Neural progenitor cell (in vitro differentiated cells): ENCODE results near the gene DDO. TPM values are rescaled to one million over a fixed set of nuclear protein-coding genes. Genes with fewer than 3 reads are reported as not detected.
A peak's percentile ranks its signal among the peaks of the same experiment; 100 is the strongest.

ENCODE experiments used
- DNase-seq: peaks from one replicate; pipeline ENCODE4 v3.0.0-alpha.2; 2016; ENCODE audit warnings: low spot score
- H2AFZ ChIP-seq: fragments of 200-600 bp; sonication (generic); replicated peaks from 2 replicates; pipeline ENCODE4 v1.6.1; 2016; ENCODE audit warnings: antibody characterized with exemption
- H3F3A ChIP-seq: fragments of 200-600 bp; sonication (generic); 2 replicates; pipeline ENCODE4 v1.6.1; 2016; ENCODE audit warnings: antibody characterized with exemption, low read depth
- H3K27ac ChIP-seq: fragments of 200-600 bp; sonication (generic); 2 replicates; pipeline ENCODE4 v1.5.1; 2016; ENCODE audit warnings: mild to moderate bottlenecking
- H3K27me3 ChIP-seq: fragments of 200-600 bp; sonication (generic); 2 replicates; pipeline ENCODE4 v1.6.1; 2016; ENCODE audit warnings: mild to moderate bottlenecking, moderate library complexity
- H3K36me3 ChIP-seq: fragments of 200-600 bp; sonication (generic); 2 replicates; pipeline ENCODE4 v1.5.1; 2016
- H3K4me1 ChIP-seq: fragments of 200-600 bp; sonication (generic); 2 replicates; pipeline ENCODE4 v1.6.1; 2016; ENCODE audit warnings: mixed run types
- H3K4me2 ChIP-seq: fragments of 200-600 bp; sonication (generic); 2 replicates; pipeline ENCODE4 v1.6.1; 2016
- H3K4me3 ChIP-seq: fragments of 200-600 bp; sonication (generic); 2 replicates; pipeline ENCODE4 v1.5.1; 2016
- H3K79me2 ChIP-seq: fragments of 200-600 bp; sonication (generic); 2 replicates; pipeline ENCODE4 v1.6.1; 2016; ENCODE audit warnings: low read depth
- H3K9ac ChIP-seq: fragments of 200-600 bp; sonication (generic); 2 replicates; pipeline ENCODE4 v1.6.1; 2016
- H3K9me3 ChIP-seq: fragments of 200-600 bp; sonication (generic); 2 replicates; pipeline ENCODE4 v1.5.1; 2016; ENCODE audit warnings: low read depth
- H4K20me1 ChIP-seq: fragments of 200-600 bp; sonication (generic); 2 replicates; pipeline ENCODE4 v1.6.1; 2016; ENCODE audit warnings: low read depth
- H3K27ac Mint-ChIP-seq: 3 replicates; pipeline ENCODE4 v1.8.0; 2021; ENCODE audit warnings: mixed read lengths
- H3K27me3 Mint-ChIP-seq: 2 replicates; pipeline ENCODE4 v1.8.0; 2022; ENCODE audit warnings: low read depth, mild to moderate bottlenecking, inconsistent platforms, moderate library complexity, mixed read lengths; ENCODE audit not compliant: insufficient read depth
- H3K36me3 Mint-ChIP-seq: 3 replicates; pipeline ENCODE4 v1.8.0; 2021; ENCODE audit warnings: mixed read lengths
- H3K4me1 Mint-ChIP-seq: 3 replicates; pipeline ENCODE4 v1.8.0; 2021; ENCODE audit warnings: mixed read lengths
- H3K4me3 Mint-ChIP-seq: 3 replicates; pipeline ENCODE4 v1.8.0; 2021; ENCODE audit warnings: mild to moderate bottlenecking, moderate library complexity, mixed read lengths
- H3K9me3 Mint-ChIP-seq: 3 replicates; pipeline ENCODE4 v1.8.0; 2020; ENCODE audit warnings: mixed read lengths
- EZH2 ChIP-seq: fragments of 200-600 bp; sonication (generic); IDR thresholded peaks from 2 replicates; pipeline ENCODE4 v1.6.1; 2017; ENCODE audit warnings: antibody characterized with exemption, mild to moderate bottlenecking, moderate library complexity
- EZH2phosphoT487 ChIP-seq: fragments of 200-600 bp; sonication (generic); IDR thresholded peaks from 2 replicates; pipeline ENCODE4 v1.6.1; 2017; ENCODE audit warnings: antibody characterized with exemption
- total RNA-seq: library from RNA; depleted of rRNA; stranded (reverse); fragments of >200 nt; gene quantifications from 2 replicates; pipeline ENCODE4 v1.2.3, GENCODE V29; 2015; ENCODE audit warnings: low replicate concordance
- TF ChIP-seq, protein P1 (sequence below): fragments of 200-600 bp; sonication (generic); IDR thresholded peaks from 2 replicates; pipeline ENCODE4 v1.5.1; 2017; ENCODE audit warnings: antibody characterized with exemption, mild to moderate bottlenecking

The DDO gene
- total RNA-seq, 1 donor from 2014 or later, result not detected

DNA sequence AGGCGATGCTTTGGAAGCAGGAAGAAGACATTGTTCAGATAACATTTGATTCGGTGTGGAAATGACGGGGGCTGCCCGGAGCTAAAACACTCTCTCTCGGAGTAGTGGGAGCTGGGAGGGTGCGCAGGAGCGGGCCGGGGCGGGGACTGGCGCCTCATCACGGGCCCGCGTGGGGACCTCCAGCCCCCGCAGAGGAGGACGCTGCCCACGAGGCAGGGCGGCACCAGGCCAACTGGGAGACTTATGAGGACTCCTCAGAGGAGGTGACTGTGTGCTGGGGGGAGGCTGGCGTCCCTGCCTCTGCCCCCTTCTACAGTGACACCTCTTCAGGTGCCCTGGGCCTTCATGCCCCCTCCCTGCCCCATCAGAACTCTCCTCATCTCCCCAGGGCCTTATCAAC, 15.2 kb downstream of the DDO start:
- H3K4me2 ChIP-seq, result no peak overlapping the region
- H3K27ac ChIP-seq, result no peak overlapping the region
- no peaks in the 10 kb centered on the region for H3K27me3 ChIP-seq
- H3K36me3 ChIP-seq, result no peaks in the 10 kb centered on the region
- H3K4me1 ChIP-seq, result no peaks in the 10 kb centered on the region
- H3K36me3 Mint-ChIP-seq, result no peaks in the 10 kb centered on the region
- TF ChIP-seq, protein P1, sequence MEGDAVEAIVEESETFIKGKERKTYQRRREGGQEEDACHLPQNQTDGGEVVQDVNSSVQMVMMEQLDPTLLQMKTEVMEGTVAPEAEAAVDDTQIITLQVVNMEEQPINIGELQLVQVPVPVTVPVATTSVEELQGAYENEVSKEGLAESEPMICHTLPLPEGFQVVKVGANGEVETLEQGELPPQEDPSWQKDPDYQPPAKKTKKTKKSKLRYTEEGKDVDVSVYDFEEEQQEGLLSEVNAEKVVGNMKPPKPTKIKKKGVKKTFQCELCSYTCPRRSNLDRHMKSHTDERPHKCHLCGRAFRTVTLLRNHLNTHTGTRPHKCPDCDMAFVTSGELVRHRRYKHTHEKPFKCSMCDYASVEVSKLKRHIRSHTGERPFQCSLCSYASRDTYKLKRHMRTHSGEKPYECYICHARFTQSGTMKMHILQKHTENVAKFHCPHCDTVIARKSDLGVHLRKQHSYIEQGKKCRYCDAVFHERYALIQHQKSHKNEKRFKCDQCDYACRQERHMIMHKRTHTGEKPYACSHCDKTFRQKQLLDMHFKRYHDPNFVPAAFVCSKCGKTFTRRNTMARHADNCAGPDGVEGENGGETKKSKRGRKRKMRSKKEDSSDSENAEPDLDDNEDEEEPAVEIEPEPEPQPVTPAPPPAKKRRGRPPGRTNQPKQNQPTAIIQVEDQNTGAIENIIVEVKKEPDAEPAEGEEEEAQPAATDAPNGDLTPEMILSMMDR, result no peak
- TF ChIP-seq EZH2 (no peak), EZH2phosphoT487 (no peak)
- H2AFZ ChIP-seq, result no peak overlapping the region
- no peak overlapping the region for H3K4me3 ChIP-seq
- no peaks in the 10 kb centered on the region for H3K9me3 Mint-ChIP-seq
- no peaks in the 10 kb centered on the region for H4K20me1 ChIP-seq
- no peaks in the 10 kb centered on the region for H3K79me2 ChIP-seq
- no peak overlapping the region for H3K9ac ChIP-seq
- H3K9me3 ChIP-seq, result no peaks in the 10 kb centered on the region
- H3F3A ChIP-seq, result no peaks in the 10 kb centered on the region
- H3K27me3 Mint-ChIP-seq, result peaks cover 4% of the 10 kb centered on the region
- H3K4me3 Mint-ChIP-seq, result no peak overlapping the region
- peaks cover 3% of the 10 kb centered on the region for H3K4me1 Mint-ChIP-seq
- no peak for DNase-seq
- no peak overlapping the region for H3K27ac Mint-ChIP-seq

- H3K4me3 ChIP-seq, result no peak overlapping the region
- no peaks in the 10 kb centered on the region for H3K79me2 ChIP-seq
- H2AFZ ChIP-seq, result no peak overlapping the region
- no peak overlapping the region for H3K27ac ChIP-seq
- Mint-ChIP-seq H3K27ac (no peak overlapping the region), H3K27me3 (peaks cover 4% of the 10 kb centered on the region), H3K9me3 (no peaks in the 10 kb centered on the region), H3K4me3 (no peak overlapping the region), H3K4me1 (peaks cover 3% of the 10 kb centered on the region), H3K36me3 (no peaks in the 10 kb centered on the region)
- no peaks in the 10 kb centered on the region for H3F3A ChIP-seq
- H3K4me1 ChIP-seq, result no peaks in the 10 kb centered on the region
- H3K36me3 ChIP-seq, result no peaks in the 10 kb centered on the region
- no peak overlapping the region for H3K4me2 ChIP-seq
- no peaks in the 10 kb centered on the region for H3K27me3 ChIP-seq
- no peaks in the 10 kb centered on the region for H4K20me1 ChIP-seq
- DNase-seq, result no peak
- TF ChIP-seq, protein P1, result no peak
- no peak for TF ChIP-seq EZH2phosphoT487
- TF ChIP-seq EZH2, result no peak
- H3K9ac ChIP-seq, result no peak overlapping the region
- H3K9me3 ChIP-seq, result no peaks in the 10 kb centered on the region
Observed at GRCh38 chr6:110399219-110400071, 15.9 kb downstream of the DDO start.

DNA sequence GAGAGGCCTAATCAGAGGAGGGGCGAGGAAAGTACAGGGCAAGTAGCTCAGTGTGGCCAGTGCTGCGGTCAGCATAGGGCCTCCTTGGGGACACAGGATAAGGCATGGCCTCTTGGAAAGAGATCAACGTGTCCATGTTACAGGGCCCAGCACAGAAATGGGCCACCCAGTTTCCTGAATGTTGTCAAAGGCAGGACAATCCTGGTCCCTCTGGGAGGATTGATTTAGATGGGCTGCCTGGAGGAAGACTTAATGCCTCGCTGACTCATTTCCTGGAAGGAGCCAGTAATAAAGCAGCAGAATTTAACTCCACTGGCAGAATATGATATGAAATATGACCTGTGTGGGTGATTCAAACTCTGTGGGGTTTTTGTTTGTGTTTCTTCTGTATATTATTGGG, 16.6 kb downstream of the DDO start:
- Histone ChIP-seq H3K9ac (no peak overlapping the region), H3F3A (no peaks in the 10 kb centered on the region), H3K4me1 (no peaks in the 10 kb centered on the region), H3K27ac (no peak overlapping the region), H3K36me3 (no peaks in the 10 kb centered on the region), H3K9me3 (no peaks in the 10 kb centered on the region), H2AFZ (peak overlapping the region; percentile 34), H3K79me2 (no peaks in the 10 kb centered on the region), H3K4me3 (no peak overlapping the region), H4K20me1 (no peaks in the 10 kb centered on the region), H3K4me2 (no peak overlapping the region), H3K27me3 (no peaks in the 10 kb centered on the region)
- Mint-ChIP-seq H3K36me3 (no peaks in the 10 kb centered on the region), H3K27me3 (peaks cover 4% of the 10 kb centered on the region), H3K4me1 (peaks cover 3% of the 10 kb centered on the region), H3K4me3 (no peak overlapping the region), H3K9me3 (no peaks in the 10 kb centered on the region), H3K27ac (peak overlapping the region; percentile 53)
- no peak for DNase-seq
- no peak for TF ChIP-seq EZH2phosphoT487
- TF ChIP-seq EZH2, result no peak
- TF ChIP-seq, protein P1, result no peak
